C4-2B (cell line): Measurements from ENCODE around the gene PTRH2.

ENCODE experiments used
- CTCF ChIP-seq: fragments of 450-650 bp; conservative IDR thresholded peaks from 2 replicates; pipeline ENCODE4 v1.5.1; 2017; ENCODE audit warnings: mild to moderate bottlenecking
- ZFX ChIP-seq: fragments of 450-650 bp; IDR thresholded peaks from 2 replicates; pipeline ENCODE4 v1.6.1; 2017

GRCh38 chr17:59723607-59724006 lies 16.4 kb upstream of the PTRH2 start:
- no peak for TF ChIP-seq ZFX
- no peak for TF ChIP-seq CTCF
